Activated naive CD4-positive, alpha-beta T cell (primary cell): ENCODE measurements around the gene THSD4.

Source experiments
- DNase-seq, 4 experiments: peaks; one replicate each; lab custom pipeline; 2025; lab: John Stamatoyannopoulos, UW

The THSD4 gene

GRCh38 chr15:71627188-71627587 is 511.9 kb downstream of the THSD4 start:
- DNase-seq: no peak

- no peak for DNase-seq
Observed at GRCh38 chr15:71627604-71628003, 512.3 kb downstream of the THSD4 start.

- DNase-seq: no peak
Observed at GRCh38 chr15:71628988-71629770, 513.9 kb downstream of the THSD4 start.

GRCh38 chr15:71629781-71630474 is 514.7 kb downstream of the THSD4 start:
- DNase-seq: no peak

GRCh38 chr15:71630475-71630809 is 515.2 kb downstream of the THSD4 start:
- DNase-seq: no peak

- DNase-seq: no peak
Observed at GRCh38 chr15:71632576-71633195, 517.4 kb downstream of the THSD4 start.

GRCh38 chr15:71634820-71635560 is 519.7 kb downstream of the THSD4 start:
- DNase-seq: no peak

GRCh38 chr15:71635735-71636134 is 520.5 kb downstream of the THSD4 start:
- no peak for DNase-seq

- DNase-seq: no peak
Observed at GRCh38 chr15:71638876-71639275, 523.6 kb downstream of the THSD4 start.

- no peak for DNase-seq
Observed at GRCh38 chr15:71639471-71639870, 524.2 kb downstream of the THSD4 start.

GRCh38 chr15:71643918-71644317 is 528.6 kb downstream of the THSD4 start:
- no peak for DNase-seq

GRCh38 chr15:71646767-71647486 is 531.7 kb downstream of the THSD4 start:
- no peak for DNase-seq

- no peak for DNase-seq
Observed at GRCh38 chr15:71647487-71647808, 532.2 kb downstream of the THSD4 start.

- no peak for DNase-seq
Observed at GRCh38 chr15:71648095-71648494, 532.8 kb downstream of the THSD4 start.

GRCh38 chr15:71649894-71650293 is 534.6 kb downstream of the THSD4 start:
- DNase-seq: no peak

- DNase-seq: no peak
Observed at GRCh38 chr15:71650603-71651002, 535.3 kb downstream of the THSD4 start.

GRCh38 chr15:71651750-71652186 is 536.5 kb downstream of the THSD4 start:
- DNase-seq: no peak

GRCh38 chr15:71654042-71654719 is 538.9 kb downstream of the THSD4 start:
- no peak for DNase-seq

GRCh38 chr15:71654720-71655174 is 539.5 kb downstream of the THSD4 start:
- DNase-seq: no peak

GRCh38 chr15:71656425-71656824 is 541.2 kb downstream of the THSD4 start:
- DNase-seq: no peak

GRCh38 chr15:71657141-71657540 is 541.9 kb downstream of the THSD4 start:
- DNase-seq: no peak
